ENCODE measurements around the gene NXPE1. TPM values are rescaled to one million over a fixed set of nuclear protein-coding genes. Genes with fewer than 3 reads are reported as not detected.

NXPE1 gene
- total RNA-seq, 1 experiment from 2014 or later = not detected

- TF ChIP-seq EZH2 (IDR thresholded peaks at IDR 0.05; ENCODE audit: low read length, unreplicated experiment) (no peak), EZH2phosphoT487 (IDR thresholded peaks at IDR 0.05; ENCODE audit: borderline replicate concordance, low read length) (no peak)
- TF ChIP-seq, protein P1, sequence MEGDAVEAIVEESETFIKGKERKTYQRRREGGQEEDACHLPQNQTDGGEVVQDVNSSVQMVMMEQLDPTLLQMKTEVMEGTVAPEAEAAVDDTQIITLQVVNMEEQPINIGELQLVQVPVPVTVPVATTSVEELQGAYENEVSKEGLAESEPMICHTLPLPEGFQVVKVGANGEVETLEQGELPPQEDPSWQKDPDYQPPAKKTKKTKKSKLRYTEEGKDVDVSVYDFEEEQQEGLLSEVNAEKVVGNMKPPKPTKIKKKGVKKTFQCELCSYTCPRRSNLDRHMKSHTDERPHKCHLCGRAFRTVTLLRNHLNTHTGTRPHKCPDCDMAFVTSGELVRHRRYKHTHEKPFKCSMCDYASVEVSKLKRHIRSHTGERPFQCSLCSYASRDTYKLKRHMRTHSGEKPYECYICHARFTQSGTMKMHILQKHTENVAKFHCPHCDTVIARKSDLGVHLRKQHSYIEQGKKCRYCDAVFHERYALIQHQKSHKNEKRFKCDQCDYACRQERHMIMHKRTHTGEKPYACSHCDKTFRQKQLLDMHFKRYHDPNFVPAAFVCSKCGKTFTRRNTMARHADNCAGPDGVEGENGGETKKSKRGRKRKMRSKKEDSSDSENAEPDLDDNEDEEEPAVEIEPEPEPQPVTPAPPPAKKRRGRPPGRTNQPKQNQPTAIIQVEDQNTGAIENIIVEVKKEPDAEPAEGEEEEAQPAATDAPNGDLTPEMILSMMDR (conservative IDR thresholded peaks at IDR 0.05; ENCODE audit: low read depth, low read length) = no peak
- no peak for DNase-seq
- intact Hi-C loops (cut with micrococcal nuclease) = no loop called here
- Histone ChIP-seq H3K4me3 (ENCODE audit: low read length) (no peak overlapping the region), H3K9ac (ENCODE audit: low read length) (no peak overlapping the region), H3K36me3 (ENCODE audit: low read depth, low read length) (no peaks in the 10 kb centered on the region), H3F3A (ENCODE audit: low read length, unreplicated experiment) (no peaks in the 10 kb centered on the region), H3K4me1 (ENCODE audit: insufficient read depth, low read length) (no peaks in the 10 kb centered on the region), H3K27ac (ENCODE audit: low read length) (no peak overlapping the region), H2AFZ (ENCODE audit: low read length) (no peak overlapping the region), H3K79me2 (ENCODE audit: low read length) (no peaks in the 10 kb centered on the region), H3K27me3 (ENCODE audit: low read length) (0 out of 2 replicates have a peak, but pooled peaks cover 5% of the 10 kb centered on the region), H3K9me3 (ENCODE audit: low read length) (no peaks in the 10 kb centered on the region), H3K4me2 (ENCODE audit: low read length) (no peak overlapping the region), H4K20me1 (ENCODE audit: low read length) (no peaks in the 10 kb centered on the region), H3K9me2 (replicated peaks; ENCODE audit: low read length) (no peaks in the 10 kb centered on the region)
- ATAC-seq = no peak
- no TSS peak for BruUV-seq (replicated peaks)
- ChIA-PET POLR2A (ENCODE audit: unreplicated experiment) (no interaction called here), CTCF (no interaction called here)
Measured at GRCh38 chr11:114511538-114511937, 48.1 kb downstream of the NXPE1 start.

- Histone ChIP-seq H3K9me2 (replicated peaks; ENCODE audit: low read length) (no peaks in the 10 kb centered on the region), H3K4me1 (ENCODE audit: insufficient read depth, low read length) (no peaks in the 10 kb centered on the region), H3K27me3 (ENCODE audit: low read length) (0 out of 2 replicates have a peak, but pooled peaks cover 5% of the 10 kb centered on the region), H3K36me3 (ENCODE audit: low read depth, low read length) (no peaks in the 10 kb centered on the region), H3K79me2 (ENCODE audit: low read length) (no peaks in the 10 kb centered on the region), H2AFZ (ENCODE audit: low read length) (no peak overlapping the region), H3F3A (ENCODE audit: low read length, unreplicated experiment) (no peaks in the 10 kb centered on the region), H3K4me3 (ENCODE audit: low read length) (no peak overlapping the region), H3K27ac (ENCODE audit: low read length) (no peak overlapping the region), H3K4me2 (ENCODE audit: low read length) (no peak overlapping the region), H3K9me3 (ENCODE audit: low read length) (no peaks in the 10 kb centered on the region), H3K9ac (ENCODE audit: low read length) (no peak overlapping the region), H4K20me1 (ENCODE audit: low read length) (no peaks in the 10 kb centered on the region)
- CTCF ChIA-PET = no interaction called here
- ATAC-seq = no peak
- POLR2A ChIA-PET (ENCODE audit: unreplicated experiment) = no interaction called here
- intact Hi-C loops (cut with micrococcal nuclease) = no loop called here
- no TSS peak for BruUV-seq (replicated peaks)
- DNase-seq = no peak
- TF ChIP-seq EZH2 (IDR thresholded peaks at IDR 0.05; ENCODE audit: low read length, unreplicated experiment) (no peak), EZH2phosphoT487 (IDR thresholded peaks at IDR 0.05; ENCODE audit: borderline replicate concordance, low read length) (no peak)
- TF ChIP-seq, protein P1 (conservative IDR thresholded peaks at IDR 0.05; ENCODE audit: low read depth, low read length) = no peak
Measured at GRCh38 chr11:114511079-114511478, 48.6 kb downstream of the NXPE1 start.

DNA sequence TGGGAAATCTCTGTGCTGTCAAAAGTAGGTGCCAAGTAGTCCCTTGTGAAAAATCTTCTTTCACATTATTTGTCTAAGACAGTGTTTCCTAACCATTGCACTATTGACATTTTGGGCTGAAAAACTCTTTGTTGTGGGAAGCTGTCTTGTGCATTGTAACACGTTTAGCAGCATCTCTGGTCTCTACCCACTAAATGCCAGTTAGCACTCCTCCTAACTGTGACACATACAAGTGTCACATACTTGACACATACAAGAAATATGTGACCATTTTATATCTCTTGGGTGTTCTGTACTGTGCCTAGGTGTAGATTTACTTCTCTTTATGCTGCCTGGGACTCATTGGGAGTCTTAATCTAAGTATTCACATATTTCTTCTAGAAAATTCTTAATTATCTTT, 57.8 kb downstream of the NXPE1 start:
- Histone ChIP-seq H2AFZ (ENCODE audit: low read length) (no peak overlapping the region), H3K9ac (ENCODE audit: low read length) (no peak overlapping the region), H3F3A (ENCODE audit: low read length, unreplicated experiment) (no peaks in the 10 kb centered on the region), H4K20me1 (ENCODE audit: low read length) (no peaks in the 10 kb centered on the region), H3K36me3 (ENCODE audit: low read depth, low read length) (no peaks in the 10 kb centered on the region), H3K9me3 (ENCODE audit: low read length) (no peaks in the 10 kb centered on the region), H3K9me2 (replicated peaks; ENCODE audit: low read length) (no peaks in the 10 kb centered on the region), H3K4me1 (ENCODE audit: insufficient read depth, low read length) (peaks cover 16% of the 10 kb centered on the region), H3K27me3 (ENCODE audit: low read length) (no peaks in the 10 kb centered on the region), H3K79me2 (ENCODE audit: low read length) (no peaks in the 10 kb centered on the region), H3K4me3 (ENCODE audit: low read length) (no peak overlapping the region), H3K4me2 (ENCODE audit: low read length) (peak overlapping the region; percentile 10; the same call in 1 of the 2 replicates), H3K27ac (ENCODE audit: low read length) (no peak overlapping the region)
- no TSS peak for BruUV-seq (replicated peaks)
- ATAC-seq (peak; percentile 77), DNase-seq (peak; percentile 72)
- intact Hi-C loops (cut with micrococcal nuclease) = no loop called here
- ChIA-PET POLR2A (ENCODE audit: unreplicated experiment) (no interaction called here), CTCF (no interaction called here)
- TF ChIP-seq EZH2phosphoT487 (IDR thresholded peaks at IDR 0.05; ENCODE audit: borderline replicate concordance, low read length) = no peak
- TF ChIP-seq, protein P1 (conservative IDR thresholded peaks at IDR 0.05; ENCODE audit: low read depth, low read length) = no peak
- TF ChIP-seq EZH2 (IDR thresholded peaks at IDR 0.05; ENCODE audit: low read length, unreplicated experiment) = no peak
